GM23338 (cell line): Measurements from ENCODE around the gene USP7. TPM values are rescaled to one million over a fixed set of nuclear protein-coding genes. Genes with fewer than 3 reads are reported as not detected.
A peak's percentile ranks its signal among the peaks of the same experiment; 100 is the strongest.

Source experiments
- CREB1 ChIP-seq: fragments of 250-450 bp; sonication (Bioruptor Pico); IDR thresholded peaks from 2 replicates; pipeline ENCODE4 v1.5.0; 2020; ENCODE audit warnings: low read depth, mild to moderate bottlenecking, moderate library complexity
- ETS1 ChIP-seq: IDR thresholded peaks from 2 replicates; pipeline ENCODE4 v1.6.1; 2016; ENCODE audit warnings: antibody characterized with exemption
- EZH2 ChIP-seq: fragments of 200-600 bp; sonication (generic); IDR thresholded peaks from one replicate; pipeline ENCODE4 v1.8.0; 2017; ENCODE audit warnings: antibody characterized with exemption, mild to moderate bottlenecking, low read depth; ENCODE audit not compliant: unreplicated experiment
- EZH2phosphoT487 ChIP-seq: fragments of 200-600 bp; sonication (generic); IDR thresholded peaks from one replicate; pipeline ENCODE4 v1.8.1; 2018; ENCODE audit warnings: antibody characterized with exemption; ENCODE audit not compliant: unreplicated experiment
- JUNB ChIP-seq: IDR thresholded peaks from one replicate; pipeline ENCODE4 v1.6.1; 2016; ENCODE audit warnings: antibody characterized with exemption; ENCODE audit not compliant: unreplicated experiment
- NANOG ChIP-seq: IDR thresholded peaks from 2 replicates; pipeline ENCODE4 v1.6.1; 2016; ENCODE audit warnings: antibody characterized with exemption, borderline replicate concordance
- POLR2AphosphoS5 ChIP-seq: IDR thresholded peaks from 2 replicates; pipeline ENCODE4 v1.6.1; 2016; ENCODE audit warnings: antibody characterized with exemption, low read depth
- REST ChIP-seq: IDR thresholded peaks from one replicate; pipeline ENCODE4 v1.6.1; 2018; ENCODE audit warnings: antibody characterized with exemption; ENCODE audit not compliant: unreplicated experiment
- STAT1 ChIP-seq: IDR thresholded peaks from one replicate; pipeline ENCODE4 v1.6.1; 2016; ENCODE audit warnings: antibody characterized with exemption; ENCODE audit not compliant: unreplicated experiment
- ZNF114 ChIP-seq: fragments of 250-450 bp; sonication (Bioruptor Pico); IDR thresholded peaks from 2 replicates; pipeline ENCODE4 v1.5.0; 2020; ENCODE audit warnings: mild to moderate bottlenecking, moderate library complexity
- ZNF331 ChIP-seq: fragments of 250-450 bp; sonication (Bioruptor Pico); IDR thresholded peaks from 2 replicates; pipeline ENCODE4 v1.5.0; 2020; ENCODE audit warnings: low read depth, mild to moderate bottlenecking, moderate library complexity
- polyA plus RNA-seq: library from polyadenylated mRNA; unstranded; fragments of >200 nt; fragmentation: Nextera tagmentation; extraction: Ambion mirVana; gene quantifications from 2 replicates; pipeline ENCODE4 v1.2.1, GENCODE V29; 2016
- total RNA-seq: library from RNA; depleted of rRNA; stranded (reverse); fragments of >200 nt; shearing (Covaris generic); gene quantifications from 2 replicates; pipeline ENCODE4 v1.2.3, GENCODE V29; 2014
- TF ChIP-seq, protein P1 (sequence below), 2 experiments: fragments of 200-600 bp in 1 of 2; sonication (generic) in 1 of 2; conservative IDR thresholded peaks; 2 replicates each; pipeline versions ENCODE4 v1.5.1 to v1.6.1; 2016 to 2017; ENCODE audit warnings: antibody characterized with exemption in 2 of 2, low read depth in 2 of 2, mild to moderate bottlenecking in 2 of 2, moderate library complexity in 1 of 2

USP7 gene
- total and polyA plus RNA-seq, 2 experiments from 2014 or later: 42.3 to 130 TPM

GRCh38 chr16:8863594-8864424 lies 99.9 kb downstream of the USP7 start (continued):
- TF ChIP-seq, protein P1, sequence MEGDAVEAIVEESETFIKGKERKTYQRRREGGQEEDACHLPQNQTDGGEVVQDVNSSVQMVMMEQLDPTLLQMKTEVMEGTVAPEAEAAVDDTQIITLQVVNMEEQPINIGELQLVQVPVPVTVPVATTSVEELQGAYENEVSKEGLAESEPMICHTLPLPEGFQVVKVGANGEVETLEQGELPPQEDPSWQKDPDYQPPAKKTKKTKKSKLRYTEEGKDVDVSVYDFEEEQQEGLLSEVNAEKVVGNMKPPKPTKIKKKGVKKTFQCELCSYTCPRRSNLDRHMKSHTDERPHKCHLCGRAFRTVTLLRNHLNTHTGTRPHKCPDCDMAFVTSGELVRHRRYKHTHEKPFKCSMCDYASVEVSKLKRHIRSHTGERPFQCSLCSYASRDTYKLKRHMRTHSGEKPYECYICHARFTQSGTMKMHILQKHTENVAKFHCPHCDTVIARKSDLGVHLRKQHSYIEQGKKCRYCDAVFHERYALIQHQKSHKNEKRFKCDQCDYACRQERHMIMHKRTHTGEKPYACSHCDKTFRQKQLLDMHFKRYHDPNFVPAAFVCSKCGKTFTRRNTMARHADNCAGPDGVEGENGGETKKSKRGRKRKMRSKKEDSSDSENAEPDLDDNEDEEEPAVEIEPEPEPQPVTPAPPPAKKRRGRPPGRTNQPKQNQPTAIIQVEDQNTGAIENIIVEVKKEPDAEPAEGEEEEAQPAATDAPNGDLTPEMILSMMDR (conservative IDR thresholded peaks at IDR 0.05; ENCODE audit: low read depth in 2 of 2): peak in 1 of 2 experiments; percentile 23; a peak in 2 of 4 replicates
- TF ChIP-seq EZH2 (no peak), REST (no peak), NANOG (no peak), JUNB (no peak), ZNF114 (no peak), EZH2phosphoT487 (no peak), POLR2AphosphoS5 (peak; percentile 28; the same call in 1 of the 2 replicates), STAT1 (no peak), ZNF331 (CRISPR knock-in tag) (no peak), ETS1 (no peak), CREB1 (CRISPR knock-in tag) (no peak)
